NCI-H2081 treated with DMSO at 0.1 percent for 48 hours (cell line): ENCODE results near the gene VASH2.
"Not testable (repeated sequence)": the region's sequence is repeated elsewhere in the genome, so short reads cannot be mapped to it uniquely, and the experiment has no call there.

Source experiments
- DNase-seq: peaks from one replicate; lab custom pipeline; 2025; lab: John Stamatoyannopoulos, UW

VASH2 gene

DNA sequence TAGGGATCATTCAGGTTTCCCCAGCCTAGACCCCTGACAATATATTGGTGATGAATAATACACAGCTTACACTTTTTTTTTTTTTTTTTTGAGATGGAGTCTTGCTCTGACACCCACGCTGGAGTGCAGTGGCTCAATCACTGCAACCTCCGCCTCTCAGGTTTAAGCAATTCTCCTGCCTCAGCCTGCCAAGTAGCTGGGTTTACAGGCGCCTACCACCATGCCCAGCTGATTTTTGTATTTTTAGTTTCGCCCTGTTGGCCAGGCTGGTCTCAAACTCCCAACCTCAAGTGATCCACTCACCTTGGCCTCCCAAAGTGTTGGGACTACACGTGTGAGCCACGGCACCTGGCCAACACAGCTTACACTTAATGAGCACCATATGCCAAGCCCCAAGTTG is 7.2 kb downstream of the VASH2 start:
- DNase-seq = no peak

DNA sequence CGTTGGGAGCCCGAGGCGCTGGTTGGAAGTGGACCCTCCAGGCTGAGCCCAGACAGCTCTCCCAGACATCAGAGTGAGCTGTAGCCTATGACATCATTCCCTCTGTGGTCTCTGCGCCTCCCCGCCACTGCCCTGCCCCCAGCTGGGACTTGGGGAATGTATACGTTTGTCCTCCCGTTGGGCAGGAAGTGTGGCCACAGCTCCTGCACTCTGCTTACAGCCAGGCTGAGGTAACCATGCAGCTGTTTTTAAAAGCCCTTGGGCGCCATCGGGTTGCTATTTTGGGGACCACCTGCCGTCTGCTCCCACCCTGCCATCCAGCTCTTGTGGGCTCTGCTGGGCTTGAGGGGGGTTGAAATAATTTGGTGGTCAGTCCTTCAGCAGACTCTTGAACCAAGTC is 7.8 kb downstream of the VASH2 start:
- DNase-seq = no peak

DNA sequence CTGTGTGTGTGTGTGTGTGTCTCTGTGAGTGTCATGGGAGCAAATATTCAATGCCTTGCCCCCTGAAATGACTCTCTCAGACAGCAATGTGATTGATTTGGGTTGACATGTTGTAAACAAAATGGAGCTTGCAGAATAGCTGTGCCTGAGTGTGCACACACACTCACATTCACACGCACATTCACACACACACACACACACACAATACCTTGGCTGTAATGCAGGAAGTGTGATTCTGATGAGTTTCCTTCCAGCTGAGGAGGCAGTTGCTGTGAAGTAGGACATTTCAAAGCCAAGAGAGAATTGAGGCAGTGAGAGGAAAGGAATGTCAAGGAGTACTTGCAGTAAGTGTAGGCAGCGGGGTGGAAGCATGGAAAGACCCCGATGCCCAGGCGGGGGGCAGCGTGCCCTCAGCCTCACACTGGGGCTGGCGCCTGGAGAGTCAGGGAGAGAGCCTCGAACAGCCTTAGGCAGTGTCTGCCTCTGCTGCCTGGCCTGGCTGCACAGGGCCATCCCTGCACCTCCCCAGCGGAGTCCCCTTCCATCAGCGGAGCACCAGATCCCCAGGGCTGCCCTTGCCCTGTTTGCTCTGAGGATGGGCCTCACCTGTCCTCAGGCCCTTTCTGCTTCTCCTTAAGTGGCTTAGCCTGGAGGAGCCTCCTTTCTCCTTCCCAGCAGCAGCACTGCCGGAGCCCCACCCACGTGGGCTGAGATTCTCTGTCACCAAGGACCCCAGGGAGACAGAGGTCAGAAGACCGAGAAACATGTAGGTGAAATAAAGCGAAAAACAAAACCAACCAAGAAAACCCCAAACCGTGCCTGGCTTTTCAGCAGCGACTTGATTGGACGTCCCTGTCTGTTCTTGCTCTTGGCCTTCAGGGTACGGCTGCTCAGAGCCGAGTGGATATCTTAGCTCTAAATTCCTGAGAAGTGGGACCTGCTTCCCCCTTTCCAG is 9.2 kb downstream of the VASH2 start:
- no peak for DNase-seq

DNA sequence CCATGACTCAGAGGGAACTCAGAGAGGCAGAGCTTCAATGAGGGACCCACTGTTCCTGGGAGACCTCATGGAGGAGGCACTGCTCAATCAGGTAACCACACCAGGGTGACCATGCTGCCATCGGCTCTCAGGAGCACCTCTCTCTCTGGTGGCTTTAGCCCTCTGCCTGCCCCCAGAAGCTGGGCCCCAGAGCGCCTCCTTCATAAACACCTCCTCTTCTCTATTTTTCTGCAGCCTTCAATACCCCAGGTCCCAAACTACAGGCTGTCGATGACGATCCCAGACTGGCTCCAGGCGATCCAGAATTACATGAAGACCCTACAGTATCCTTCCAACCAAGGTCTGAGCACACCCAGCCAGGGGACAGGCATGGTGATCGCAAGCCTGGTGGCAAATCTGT is 10.6 kb downstream of the VASH2 start:
- DNase-seq = no peak

DNA sequence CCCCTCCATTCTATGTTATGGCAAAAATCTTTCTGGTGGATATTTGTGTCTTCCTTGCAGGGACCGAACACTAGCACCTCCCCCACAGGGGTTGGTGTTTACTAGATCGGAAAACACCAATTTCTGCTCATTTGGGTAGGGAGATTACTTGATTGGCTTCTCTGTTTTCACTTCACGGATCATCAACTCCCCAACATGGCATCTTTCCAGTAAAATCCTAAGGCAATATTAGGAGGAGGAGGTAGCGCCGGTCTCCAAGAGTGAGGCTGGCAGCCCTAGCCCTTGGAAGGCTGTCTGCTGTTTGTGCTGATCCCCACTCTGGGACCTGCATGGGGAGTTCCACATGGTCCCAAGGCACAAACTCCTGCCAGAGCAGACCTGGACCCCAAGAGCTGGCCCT is 12.2 kb downstream of the VASH2 start:
- DNase-seq = no peak

DNA sequence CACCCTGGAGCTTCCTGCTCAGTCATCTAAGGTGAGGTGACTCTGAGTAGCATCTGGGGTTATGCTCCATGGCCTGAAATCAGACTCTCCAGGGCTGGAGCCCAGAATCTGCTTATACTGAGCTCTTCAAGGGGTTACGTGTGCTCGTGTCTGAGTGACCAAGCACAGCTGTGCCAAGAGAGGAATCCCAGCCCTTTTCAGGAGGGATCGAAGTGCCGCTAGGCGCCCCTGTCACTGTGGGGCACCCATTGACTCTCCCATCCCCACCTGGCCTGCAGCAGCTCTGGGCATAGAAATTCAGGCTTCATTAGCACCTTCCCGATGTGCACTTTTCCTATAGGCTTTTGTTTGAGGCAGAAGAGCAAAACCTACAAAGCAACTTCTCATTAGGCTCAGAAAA is 13.8 kb downstream of the VASH2 start:
- DNase-seq = no peak

DNA sequence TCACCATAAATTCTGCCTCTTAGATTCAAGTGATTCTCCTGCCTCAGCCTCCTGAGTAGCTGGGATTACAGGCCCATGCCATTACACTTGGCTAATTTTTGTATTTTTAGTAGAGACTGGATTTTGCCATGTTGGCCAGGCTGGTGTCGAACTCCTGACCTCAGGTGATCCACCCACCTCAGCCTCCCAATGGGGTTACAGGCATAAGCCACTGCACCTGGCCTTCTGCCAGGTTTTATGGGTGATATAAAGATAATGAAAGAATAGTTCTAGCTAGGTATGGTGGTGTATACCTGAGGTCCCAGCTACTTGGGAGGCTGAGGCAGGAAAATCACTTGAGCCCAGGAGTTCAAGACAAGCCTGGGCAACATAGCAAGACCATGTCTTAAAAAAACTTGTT is 14.7 kb downstream of the VASH2 start:
- not testable (repeated sequence) for DNase-seq

DNA sequence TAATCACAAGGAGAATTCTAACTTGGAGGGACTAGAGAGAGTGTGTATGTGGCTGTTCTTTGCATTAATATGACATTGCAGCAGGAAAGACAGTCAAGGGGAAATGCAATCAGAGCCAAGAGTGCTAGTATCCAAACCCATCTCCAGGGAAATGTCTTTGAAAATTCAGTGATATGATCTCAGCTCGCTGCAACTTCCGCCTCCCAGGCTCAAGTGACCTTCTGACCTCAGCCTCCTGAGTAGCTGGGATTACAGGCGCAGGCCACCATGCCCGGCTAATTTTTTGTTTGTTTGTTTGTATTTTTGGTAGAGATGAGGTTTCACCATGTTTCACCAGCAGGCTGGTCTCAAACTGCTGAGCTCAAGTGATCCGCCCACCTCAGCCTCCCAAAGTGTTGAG is 16.3 kb downstream of the VASH2 start:
- DNase-seq = no peak

DNA sequence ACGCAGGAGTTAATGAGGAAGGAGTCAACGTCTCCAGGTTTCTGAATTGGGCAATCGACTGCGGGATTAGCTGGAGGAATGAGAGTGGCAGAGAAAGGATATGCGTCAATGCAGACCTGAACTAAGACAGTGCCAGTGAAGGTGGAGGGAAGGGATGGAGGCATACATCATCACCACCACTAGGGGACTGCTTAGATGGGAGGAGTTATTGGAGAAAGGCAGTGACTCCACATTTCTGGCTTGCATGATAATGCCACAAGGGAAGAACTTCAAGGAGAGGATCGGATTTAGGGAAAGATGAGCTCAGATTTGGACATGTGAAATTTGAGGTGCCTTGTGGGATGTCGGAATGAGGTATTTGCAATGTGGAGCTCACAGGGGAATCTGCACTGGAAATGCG is 17.5 kb downstream of the VASH2 start:
- no peak for DNase-seq

DNA sequence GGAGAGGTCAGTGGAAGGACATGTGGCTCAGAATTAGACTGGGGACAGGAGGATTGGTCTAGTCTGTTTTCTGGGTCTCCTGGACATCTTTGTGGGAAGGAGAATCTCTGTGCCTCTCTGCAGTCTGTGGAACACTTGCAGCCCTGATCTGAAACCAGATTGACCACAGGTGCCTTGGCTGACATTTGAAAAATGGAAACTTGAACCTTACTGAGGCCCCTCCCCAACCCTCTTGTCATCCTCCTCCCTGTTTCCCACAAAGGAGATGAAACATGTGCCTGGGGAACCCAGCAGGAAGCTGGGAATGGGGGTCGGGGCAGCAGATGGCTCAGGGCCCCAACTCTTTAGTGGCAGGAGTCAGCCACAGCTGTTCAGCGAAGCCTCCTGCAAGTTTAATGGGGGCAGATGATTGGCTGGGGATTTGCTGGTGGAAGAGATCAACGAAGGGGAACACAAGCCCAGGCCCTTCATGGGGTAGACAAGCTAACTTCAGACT is 18.1 kb downstream of the VASH2 start:
- no peak for DNase-seq

DNA sequence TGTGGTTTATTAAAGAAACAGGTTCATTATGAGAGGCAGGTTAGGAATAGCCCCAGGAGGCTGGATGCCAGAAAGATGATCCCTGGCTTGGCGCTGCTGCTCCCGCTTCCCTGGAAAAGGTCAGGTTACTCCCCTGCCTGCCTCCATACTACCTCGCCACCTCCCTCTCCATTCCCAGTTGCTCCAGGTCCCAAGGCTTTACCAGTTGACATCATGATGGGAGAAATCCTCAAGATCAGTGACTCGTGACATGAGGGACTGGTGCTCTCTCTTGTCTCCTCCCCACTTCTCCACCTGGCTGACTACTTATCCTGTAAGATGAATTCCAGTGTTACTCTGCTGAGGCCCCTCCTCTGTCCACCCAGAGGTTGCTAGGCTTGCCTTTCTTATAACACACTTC is 19.7 kb downstream of the VASH2 start:
- DNase-seq = no peak

DNA sequence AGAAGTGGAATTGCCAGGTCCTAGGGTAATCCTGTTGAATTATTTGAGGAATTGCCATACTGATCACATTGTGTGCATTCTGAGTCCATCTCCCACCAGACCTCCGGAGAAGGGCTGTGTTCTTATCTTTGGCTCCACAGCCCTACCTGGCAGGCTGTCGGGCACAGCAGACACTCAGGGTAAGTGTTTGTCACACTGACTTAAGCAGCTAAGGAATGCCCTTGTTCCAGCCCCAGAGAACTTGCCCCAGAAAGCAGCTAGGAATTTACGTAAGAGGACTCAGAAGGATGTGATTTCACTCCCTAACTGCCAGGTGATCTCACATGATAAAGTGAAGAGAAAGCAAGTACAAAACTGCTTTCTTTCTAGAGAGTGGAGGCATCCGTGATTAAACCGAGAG is 21.0 kb downstream of the VASH2 start:
- no peak for DNase-seq

DNA sequence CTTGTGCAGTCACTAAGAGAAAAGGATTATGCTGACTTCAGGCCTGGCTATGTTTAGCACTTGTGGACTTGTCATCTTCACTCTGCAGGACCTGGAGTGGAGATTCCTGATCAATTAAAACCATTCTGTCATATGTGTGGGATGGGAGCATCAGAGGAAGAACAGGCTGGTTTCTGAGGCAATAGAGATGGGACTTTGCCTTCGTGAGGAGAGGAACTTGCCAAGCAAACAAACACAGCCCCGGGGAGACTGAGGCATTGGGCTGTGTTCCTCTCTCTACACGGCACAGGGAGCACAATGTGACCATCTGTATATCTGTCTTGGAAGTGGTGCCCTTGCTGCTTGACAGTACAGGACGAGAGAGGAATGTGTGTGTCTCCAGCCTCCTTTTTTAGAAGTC is 23.1 kb downstream of the VASH2 start:
- DNase-seq = no peak

DNA sequence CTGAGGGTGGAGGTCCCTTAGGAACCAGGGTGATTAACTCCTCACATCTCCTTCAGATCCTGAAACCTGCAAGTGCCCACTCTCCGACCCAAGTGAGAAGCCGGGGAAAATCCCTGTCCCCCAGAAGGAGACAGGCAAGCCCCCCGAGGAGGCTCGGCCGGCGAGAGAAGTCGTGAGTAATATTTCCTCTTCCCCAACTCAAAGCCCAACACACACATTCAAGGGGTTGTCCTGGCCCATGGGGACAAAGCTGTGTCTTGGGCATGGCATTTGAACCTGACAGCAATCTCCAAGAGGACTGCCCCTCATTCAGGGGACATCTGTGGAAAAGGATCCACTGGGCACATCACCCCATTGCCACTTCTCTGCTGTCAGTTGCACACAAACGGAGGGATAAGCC is 23.6 kb downstream of the VASH2 start:
- DNase-seq = no peak

DNA sequence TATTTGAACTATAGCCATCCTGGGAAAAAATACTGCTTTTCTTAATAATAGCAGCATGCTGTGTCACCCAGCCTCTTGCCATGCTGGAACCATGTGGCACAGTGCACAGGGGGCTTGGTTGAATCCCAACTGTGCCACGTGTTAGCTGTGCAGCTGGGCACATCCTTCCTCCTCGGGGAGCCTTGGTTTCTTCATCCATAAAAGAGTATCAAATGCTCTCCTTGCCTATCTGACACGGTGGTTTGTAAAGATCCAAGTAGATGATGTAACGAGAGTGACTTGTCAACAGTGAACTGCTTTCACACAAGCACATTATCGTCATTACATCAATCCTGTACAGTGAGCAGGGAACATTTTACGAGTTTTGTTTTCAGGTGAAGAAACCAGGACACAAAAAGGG is 24.4 kb downstream of the VASH2 start:
- DNase-seq = no peak

DNA sequence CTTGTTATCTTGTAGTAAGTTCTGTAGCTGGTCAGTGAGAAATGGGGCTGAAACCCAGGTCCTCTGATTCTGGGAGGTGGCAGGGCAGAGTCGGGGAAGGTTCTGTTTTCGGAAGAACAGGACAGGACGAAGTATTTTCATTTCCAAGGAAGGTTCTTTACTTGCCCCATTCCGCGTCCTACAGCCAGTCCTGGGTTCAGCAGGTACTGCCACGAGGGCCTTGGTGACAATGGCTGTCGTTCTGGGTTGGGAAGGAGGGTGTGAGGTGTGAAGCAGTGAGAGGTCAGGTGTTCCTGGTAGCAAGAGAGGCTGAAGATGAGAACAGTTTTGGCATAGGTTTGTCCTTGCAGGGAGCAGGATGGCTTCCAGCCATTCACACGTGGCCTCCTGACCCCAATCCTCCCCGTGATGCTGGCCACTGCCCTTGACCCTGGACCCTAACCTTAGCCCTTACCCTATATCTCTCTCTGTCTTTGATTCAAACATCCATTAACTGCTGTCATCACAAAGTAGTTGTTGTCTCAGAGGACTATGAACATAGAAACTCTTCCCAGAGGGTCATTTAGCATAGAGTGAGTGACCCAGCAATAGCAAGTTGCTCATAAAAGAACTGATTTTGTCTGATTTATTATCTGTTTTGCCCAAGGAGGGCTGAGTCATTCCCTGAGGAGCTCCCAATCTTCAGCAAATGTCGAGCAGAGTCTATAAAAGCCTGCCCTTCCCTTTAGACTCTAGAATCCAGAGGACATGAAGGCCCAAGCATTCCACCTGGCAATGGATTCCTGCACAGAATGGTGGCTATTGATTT is 25.0 kb downstream of the VASH2 start:
- DNase-seq = no peak

DNA sequence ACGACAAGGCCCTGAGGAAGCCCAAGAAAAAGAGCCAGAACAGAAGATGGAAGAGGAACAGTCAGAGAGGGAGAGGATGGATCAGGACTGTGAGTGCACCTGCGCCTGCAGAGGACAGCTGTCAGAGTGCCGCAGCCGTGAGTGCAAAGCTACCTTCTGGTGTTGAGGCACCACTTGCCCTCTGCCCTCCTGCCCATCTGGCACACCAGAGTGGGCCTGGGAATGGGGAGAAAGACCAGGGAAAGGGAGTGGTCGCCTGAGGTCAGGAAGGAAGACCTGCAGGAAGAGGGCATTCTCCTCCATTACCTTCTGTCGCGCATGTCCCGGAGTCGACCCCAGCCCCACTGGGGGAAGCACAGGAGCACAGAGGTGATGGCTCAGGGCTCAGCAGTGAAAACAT is 26.2 kb downstream of the VASH2 start:
- DNase-seq = no peak

DNA sequence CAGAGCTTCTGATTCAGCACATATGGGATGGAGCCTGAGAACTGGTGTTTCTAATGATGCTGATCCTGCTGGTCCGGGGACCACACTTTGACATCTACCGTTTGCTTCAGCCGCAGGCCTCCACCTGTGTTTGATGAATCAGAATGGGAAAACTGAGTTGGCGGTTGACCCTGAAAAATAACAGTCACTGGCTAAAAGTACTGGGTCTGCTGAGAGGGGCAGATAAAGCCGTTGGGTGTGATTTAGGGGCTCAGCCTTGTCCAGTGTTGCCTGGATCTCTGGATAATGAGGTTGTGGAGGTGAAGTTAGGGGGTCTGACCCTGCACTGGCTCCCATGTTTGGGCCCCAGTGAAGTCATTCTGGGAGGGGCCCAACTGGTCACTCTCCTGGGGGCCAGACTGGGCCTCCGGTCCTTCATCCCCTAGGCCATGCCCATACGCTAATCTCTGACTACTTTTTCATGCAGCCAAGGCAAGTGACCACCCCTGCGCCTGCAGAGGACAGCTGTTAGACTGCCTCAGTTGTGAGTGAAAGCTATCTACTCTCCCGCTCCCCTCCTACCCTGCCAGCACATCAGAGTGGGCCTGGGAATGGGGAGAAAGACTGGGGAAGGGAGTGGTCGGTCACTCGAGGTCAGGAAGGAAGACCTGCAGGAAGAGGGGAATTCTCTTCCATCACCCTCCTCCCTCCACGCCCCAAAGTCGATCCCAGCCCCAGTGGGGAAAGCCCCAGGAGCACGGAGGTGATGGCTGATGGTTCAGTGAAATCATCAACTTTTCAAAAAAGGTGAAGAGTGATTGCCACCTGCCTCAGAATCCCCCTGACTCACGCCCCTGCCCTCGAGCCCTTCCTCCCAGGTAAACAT is 27.7 kb downstream of the VASH2 start:
- no peak for DNase-seq

DNA sequence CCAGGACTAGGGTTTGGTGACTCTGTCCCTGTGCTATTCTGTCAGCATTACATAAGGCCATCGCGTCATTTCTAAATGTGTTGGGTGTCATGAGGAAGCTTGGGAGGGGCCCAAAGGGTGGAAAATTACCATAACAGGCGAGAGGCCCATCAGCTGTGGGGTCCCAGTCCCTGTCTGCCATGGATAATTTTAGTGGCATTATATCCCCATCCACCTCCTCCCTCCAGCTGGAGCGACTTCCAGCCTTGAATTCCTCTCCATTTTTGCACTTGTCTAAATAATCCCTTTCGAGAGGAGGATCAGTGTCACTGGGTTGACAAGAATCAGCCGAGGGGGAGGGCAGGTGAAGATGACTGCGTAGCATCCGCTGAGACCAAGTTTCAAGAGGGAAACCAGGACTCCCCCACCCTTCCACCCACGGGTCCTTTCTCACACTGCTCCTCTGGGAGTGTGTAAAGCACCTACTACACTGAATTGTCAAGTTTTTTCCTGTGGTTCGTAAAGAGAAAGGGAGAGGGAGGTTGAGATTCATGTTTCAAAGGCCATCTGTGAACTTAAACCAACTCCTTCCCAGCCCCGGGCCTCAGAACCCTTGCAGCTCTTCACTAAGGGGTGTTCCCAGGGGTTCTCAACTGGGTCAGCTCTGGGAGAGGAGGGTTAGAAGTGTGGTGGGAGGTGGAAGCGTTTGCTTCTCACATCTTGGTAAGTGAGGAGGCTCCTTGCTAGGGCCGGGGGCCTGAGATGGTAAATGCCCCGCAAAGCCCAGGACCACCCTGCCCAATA is 29.2 kb downstream of the VASH2 start:
- no peak for DNase-seq

DNA sequence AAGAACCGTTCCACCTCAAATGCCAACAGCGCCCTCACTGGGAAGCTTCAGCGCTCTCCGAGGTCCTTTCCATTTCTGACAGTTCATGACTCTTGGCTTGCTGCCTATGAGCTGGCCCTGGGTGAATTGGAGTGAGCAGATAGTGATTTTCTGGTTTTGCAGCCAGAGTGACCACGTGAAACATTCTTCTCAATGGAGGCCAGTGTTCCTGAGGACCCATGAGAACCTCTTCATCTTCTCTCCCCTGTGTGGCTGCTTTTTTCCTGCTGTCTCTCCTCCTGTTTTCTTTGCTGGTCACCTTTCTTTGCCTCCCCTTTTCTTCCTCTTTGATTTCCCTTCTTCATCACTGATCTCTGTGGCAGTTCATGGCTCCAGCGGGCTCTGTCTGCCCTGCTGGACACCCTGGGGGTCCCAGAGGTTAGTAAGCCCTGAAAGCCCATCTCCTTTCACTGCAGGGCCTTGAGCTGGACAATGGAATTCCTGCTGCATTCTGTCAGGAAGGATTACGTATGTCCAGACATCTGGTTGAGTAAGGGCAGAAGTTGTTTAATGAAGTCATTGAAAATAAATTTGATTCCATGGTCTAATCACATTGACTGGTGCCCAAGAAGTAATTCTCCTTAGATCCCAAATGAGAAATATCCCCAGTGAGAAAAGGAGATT is 29.9 kb downstream of the VASH2 start:
- no peak for DNase-seq

DNA sequence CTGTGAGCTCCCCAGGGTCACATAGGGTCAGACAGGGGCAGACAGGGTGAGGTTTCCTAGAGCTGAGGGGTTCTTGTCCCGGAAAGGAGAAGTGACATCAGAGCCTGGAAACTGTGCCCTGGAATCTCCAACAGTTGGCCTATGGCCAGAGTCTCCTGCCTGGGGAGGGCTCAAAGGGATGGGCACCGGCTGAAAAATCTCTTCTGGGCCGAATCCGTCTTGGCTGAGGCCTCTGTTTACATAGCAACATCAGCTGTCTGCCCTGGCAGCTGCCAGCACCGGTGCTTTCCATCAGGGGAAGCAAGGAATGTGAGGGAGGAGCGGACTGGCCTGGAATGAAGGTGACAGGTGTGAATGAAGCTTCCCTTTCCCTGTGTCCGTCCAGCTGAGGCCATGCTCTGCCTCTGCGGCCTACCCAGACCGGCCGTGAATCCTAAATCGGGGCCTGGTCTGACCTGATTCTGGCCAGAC is 30.7 kb downstream of the VASH2 start:
- DNase-seq = no peak
